Loucy (cell line): ENCODE results near the gene CTU2.

Source experiments
- EZH2phosphoT487 ChIP-seq: fragments of 200-600 bp; IDR thresholded peaks from 2 replicates; pipeline ENCODE4 v1.6.1; 2018; ENCODE audit warnings: antibody characterized with exemption, mild to moderate bottlenecking, moderate library complexity, borderline replicate concordance
- TF ChIP-seq, protein P1 (sequence below): fragments of 200-600 bp; sonication (generic); conservative IDR thresholded peaks from 2 replicates; pipeline ENCODE4 v1.5.1; 2014; ENCODE audit warnings: mild to moderate bottlenecking, antibody characterized with exemption, low read length

DNA sequence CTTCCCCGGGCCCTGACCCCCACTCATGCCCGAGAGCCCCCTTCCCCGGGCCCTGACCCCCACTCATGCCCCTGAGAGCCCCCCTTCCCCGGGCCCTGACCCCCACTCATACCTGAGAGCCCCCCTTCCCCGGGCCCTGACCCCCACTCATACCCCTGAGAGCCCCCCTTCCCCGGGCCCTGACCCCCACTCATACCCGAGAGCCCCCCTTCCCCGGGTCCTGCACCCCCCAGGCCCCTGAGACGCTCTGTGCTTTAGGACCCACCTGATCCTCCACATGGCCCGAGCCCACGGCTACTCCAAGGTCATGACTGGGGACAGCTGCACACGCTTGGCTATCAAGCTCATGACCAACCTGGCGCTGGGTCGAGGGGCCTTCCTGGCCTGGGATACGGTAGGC is 6.8 kb downstream of the CTU2 start:
- TF ChIP-seq EZH2phosphoT487: no peak
- TF ChIP-seq, protein P1, sequence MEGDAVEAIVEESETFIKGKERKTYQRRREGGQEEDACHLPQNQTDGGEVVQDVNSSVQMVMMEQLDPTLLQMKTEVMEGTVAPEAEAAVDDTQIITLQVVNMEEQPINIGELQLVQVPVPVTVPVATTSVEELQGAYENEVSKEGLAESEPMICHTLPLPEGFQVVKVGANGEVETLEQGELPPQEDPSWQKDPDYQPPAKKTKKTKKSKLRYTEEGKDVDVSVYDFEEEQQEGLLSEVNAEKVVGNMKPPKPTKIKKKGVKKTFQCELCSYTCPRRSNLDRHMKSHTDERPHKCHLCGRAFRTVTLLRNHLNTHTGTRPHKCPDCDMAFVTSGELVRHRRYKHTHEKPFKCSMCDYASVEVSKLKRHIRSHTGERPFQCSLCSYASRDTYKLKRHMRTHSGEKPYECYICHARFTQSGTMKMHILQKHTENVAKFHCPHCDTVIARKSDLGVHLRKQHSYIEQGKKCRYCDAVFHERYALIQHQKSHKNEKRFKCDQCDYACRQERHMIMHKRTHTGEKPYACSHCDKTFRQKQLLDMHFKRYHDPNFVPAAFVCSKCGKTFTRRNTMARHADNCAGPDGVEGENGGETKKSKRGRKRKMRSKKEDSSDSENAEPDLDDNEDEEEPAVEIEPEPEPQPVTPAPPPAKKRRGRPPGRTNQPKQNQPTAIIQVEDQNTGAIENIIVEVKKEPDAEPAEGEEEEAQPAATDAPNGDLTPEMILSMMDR: no peak
